Daoy (cell line): ENCODE results near the gene SPATA45. TPM values are rescaled to one million over a fixed set of nuclear protein-coding genes. Genes with fewer than 3 reads are reported as not detected.

Experiments used
- DNase-seq: peaks from one replicate; pipeline ENCODE4 v3.0.0-alpha.2; 2015; ENCODE audit warnings: low read depth
- total RNA-seq: library from RNA; depleted of rRNA; stranded (reverse); fragments of >200 nt; shearing (Covaris generic); gene quantifications from 2 replicates; pipeline ENCODE4 v1.2.3, GENCODE V29; 2014; rRNA removed

Gene SPATA45
- total RNA-seq, 1 experiment from 2014 or later = not detected

GRCh38 chr1:212780759-212781158, 66.7 kb downstream of the SPATA45 start:
- DNase-seq = no peak

Other genes with a start within 250 kb of the SPATA45 start
- gene ATF3, start 238.9 kb downstream of the SPATA45 start, total RNA-seq = 17.8 and 37.4 TPM in 2 replicates
- gene BATF3, start 147.8 kb downstream of the SPATA45 start, total RNA-seq = 3.1 and 12.4 TPM in 2 replicates
- 61.3 and 79.2 TPM in 2 replicates for gene NSL1, start 55.9 kb downstream of the SPATA45 start, total RNA-seq
- 17.9 and 18.7 TPM in 2 replicates for gene TATDN3, start 55.8 kb downstream of the SPATA45 start, total RNA-seq
- 6.3 and 8.0 TPM in 2 replicates for gene FLVCR1, start 10.6 kb upstream of the SPATA45 start, total RNA-seq
- gene VASH2, start 102.9 kb upstream of the SPATA45 start, total RNA-seq = 4.4 and 4.8 TPM in 2 replicates
- 12.0 and 27.9 TPM in 2 replicates for gene ANGEL2, start 168.2 kb upstream of the SPATA45 start, total RNA-seq
- gene RPS6KC1, start 203.6 kb upstream of the SPATA45 start, total RNA-seq = 17.0 and 23.5 TPM in 2 replicates